H1 (cell line): ENCODE data around the gene CASTOR1. TPM values are rescaled to one million over a fixed set of nuclear protein-coding genes. Genes with fewer than 3 reads are reported as not detected.

ENCODE experiments used
- CTCF ChIA-PET: fragments of 300-600 bp; sonication (Branson Sonifier 250); formaldehyde crosslinking; loops from one replicate; lab custom pipeline; 2021; ENCODE audit not compliant: partially characterized antibody; lab: Charles Lee
- POLR2A ChIA-PET: fragments of 300-600 bp; sonication (Branson Sonifier 250); formaldehyde crosslinking; loops from one replicate; lab custom pipeline; 2021; ENCODE audit warnings: inconsistent platforms; ENCODE audit not compliant: partially characterized antibody; lab: Charles Lee
- DNase-seq, 2 experiments: peaks; one replicate each; pipeline versions ENCODE4 v3.0.0 to v3.0.0-alpha.2; 2010 to 2022; ENCODE audit warnings: low spot score in 2 of 2, low read depth in 1 of 2, mixed read lengths in 1 of 2
- FAIRE-seq: peaks from 2 replicates; lab custom pipeline; 2011; peaks lifted over from hg19 to GRCh38; lab: Jason Lieb, UNC
- H2AFZ ChIP-seq: 2 replicates; pipeline ENCODE4 v1.8.1; 2012; ENCODE audit warnings: low read length, inconsistent platforms
- H2AK5ac ChIP-seq: 2 replicates; pipeline ENCODE4 v1.6.1; 2013; ENCODE audit warnings: low read depth, low read length
- H2BK120ac ChIP-seq: replicated peaks from 2 replicates; pipeline ENCODE3; 2013; ENCODE audit warnings: low read depth, low read length, inconsistent platforms
- H2BK12ac ChIP-seq: 2 replicates; pipeline ENCODE4 v1.6.1; 2013; ENCODE audit warnings: low read depth, low read length
- H2BK15ac ChIP-seq: 2 replicates; pipeline ENCODE4 v1.6.1; 2013; ENCODE audit warnings: low read length
- H2BK20ac ChIP-seq: 2 replicates; pipeline ENCODE4 v1.6.1; 2013; ENCODE audit warnings: low read length
- H2BK5ac ChIP-seq: 2 replicates; pipeline ENCODE4 v1.6.1; 2013; ENCODE audit warnings: low read depth, low read length
- H3K14ac ChIP-seq: 2 replicates; pipeline ENCODE4 v1.6.1; 2013; ENCODE audit warnings: inconsistent platforms; ENCODE audit not compliant: insufficient read length
- H3K18ac ChIP-seq: 2 replicates; pipeline ENCODE4 v1.6.1; 2013; ENCODE audit warnings: low read length; ENCODE audit errors: extremely low read depth
- H3K23ac ChIP-seq: 2 replicates; pipeline ENCODE4 v1.6.1; 2013; ENCODE audit warnings: inconsistent platforms; ENCODE audit not compliant: insufficient read length
- H3K23me2 ChIP-seq: 2 replicates; pipeline ENCODE4 v1.6.1; 2013; ENCODE audit warnings: low read depth, low read length
- H3K27ac ChIP-seq: 2 replicates; pipeline ENCODE4 v1.6.1; 2011; ENCODE audit warnings: low read depth, low read length, inconsistent platforms
- H3K27me3 ChIP-seq, 4 experiments: replicated peaks in 1 of 4; 1 replicate in 1 of 4; 2 replicates in 3 of 4; pipeline versions ENCODE4 v1.6.1 to v1.8.1; 2011 to 2013; ENCODE audit warnings: low read length in 3 of 4, mild to moderate bottlenecking in 3 of 4, inconsistent platforms in 2 of 4, mixed read lengths in 2 of 4, moderate library complexity in 1 of 4; ENCODE audit not compliant: control insufficient read depth in 3 of 4, insufficient read depth in 3 of 4; ENCODE audit errors: extremely low read depth in 1 of 4
- H3K36me3 ChIP-seq, 4 experiments: 2 replicates each; pipeline versions ENCODE4 v1.6.1 to v1.8.1; 2011 to 2013; ENCODE audit warnings: mild to moderate bottlenecking in 4 of 4, low read length in 3 of 4, moderate library complexity in 2 of 4, control low read depth in 1 of 4, inconsistent platforms in 1 of 4; ENCODE audit not compliant: insufficient read depth in 4 of 4, control insufficient read depth in 2 of 4
- H3K4ac ChIP-seq: replicated peaks from 2 replicates; pipeline ENCODE3; 2013; ENCODE audit warnings: low read length, low read depth, mixed read lengths, inconsistent platforms; ENCODE audit not compliant: insufficient read length
- H3K4me1 ChIP-seq, 4 experiments: replicated peaks in 1 of 4; 1 replicate in 1 of 4; 2 replicates in 3 of 4; pipeline versions ENCODE4 v1.6.1 to v1.8.1; 2011 to 2013; ENCODE audit warnings: low read length in 3 of 4, inconsistent platforms in 2 of 4, mixed read lengths in 1 of 4; ENCODE audit not compliant: insufficient read depth in 4 of 4, control insufficient read depth in 3 of 4
- H3K4me2 ChIP-seq, 2 experiments: 2 replicates each; pipeline versions ENCODE4 v1.6.1 to v1.8.1; 2011 to 2013; ENCODE audit warnings: low read depth in 2 of 2, low read length in 2 of 2, control low read depth in 1 of 2, inconsistent platforms in 1 of 2, mild to moderate bottlenecking in 1 of 2; ENCODE audit not compliant: insufficient read depth in 1 of 2
- H3K4me3 ChIP-seq, 4 experiments: fragments of 200-600, 300-600 bp in 1 of 4; sonication (generic), shearing (Covaris generic), sonication (Bioruptor Twin) in 1 of 4; 2 replicates each; pipeline versions ENCODE4 v1.5.1 to v1.8.1; 2011 to 2016; ENCODE audit warnings: low read length in 4 of 4, low read depth in 3 of 4, control low read depth in 2 of 4, inconsistent platforms in 2 of 4, mild to moderate bottlenecking in 2 of 4, mixed read lengths in 1 of 4, moderate library complexity in 1 of 4; ENCODE audit not compliant: insufficient read depth in 2 of 4; ENCODE audit errors: extremely low read depth in 1 of 4
- H3K56ac ChIP-seq: replicated peaks from 2 replicates; pipeline ENCODE3; 2013; ENCODE audit warnings: low read depth, mild to moderate bottlenecking, mixed read lengths, low read length, inconsistent platforms; ENCODE audit not compliant: insufficient read length
- H3K79me1 ChIP-seq: 2 replicates; pipeline ENCODE4 v1.6.1; 2013; ENCODE audit warnings: low read depth, low read length, control low read depth
- H3K79me2 ChIP-seq, 2 experiments: 2 replicates each; pipeline versions ENCODE4 v1.6.1 to v1.8.1; 2012 to 2013; ENCODE audit warnings: low read length in 2 of 2, mild to moderate bottlenecking in 2 of 2, inconsistent platforms in 1 of 2; ENCODE audit not compliant: insufficient read depth in 2 of 2, control insufficient read depth in 1 of 2
- H3K9ac ChIP-seq, 4 experiments: replicated peaks in 1 of 4; 1 replicate in 1 of 4; 2 replicates in 3 of 4; pipeline versions ENCODE4 v1.6.1 to v1.8.1; 2011 to 2013; ENCODE audit warnings: low read depth in 3 of 4, low read length in 3 of 4, control low read depth in 2 of 4, mild to moderate bottlenecking in 2 of 4, moderate library complexity in 2 of 4, inconsistent platforms in 1 of 4; ENCODE audit errors: extremely low read depth in 1 of 4
- H3K9me3 ChIP-seq, 2 experiments: 2 replicates each; pipeline versions ENCODE4 v1.6.1 to v1.8.1; 2012 to 2013; ENCODE audit warnings: mild to moderate bottlenecking in 2 of 2, moderate library complexity in 2 of 2, control low read depth in 1 of 2, inconsistent platforms in 1 of 2, low read depth in 1 of 2, low read length in 1 of 2, mixed read lengths in 1 of 2; ENCODE audit not compliant: insufficient read depth in 2 of 2
- H4K20me1 ChIP-seq, 2 experiments: replicated peaks in 1 of 2; 2 replicates each; pipeline versions ENCODE3 to v1.8.1; 2011 to 2013; ENCODE audit warnings: inconsistent platforms in 2 of 2, low read length in 2 of 2, mild to moderate bottlenecking in 1 of 2; ENCODE audit not compliant: insufficient read depth in 2 of 2, control insufficient read depth in 1 of 2
- H4K5ac ChIP-seq: 2 replicates; pipeline ENCODE4 v1.6.1; 2013; ENCODE audit warnings: low read length, low read depth, mixed read lengths, inconsistent platforms; ENCODE audit not compliant: insufficient read length
- H4K8ac ChIP-seq: 2 replicates; pipeline ENCODE4 v1.8.0; 2013; ENCODE audit warnings: mild to moderate bottlenecking, moderate library complexity, low read length, inconsistent platforms; ENCODE audit not compliant: insufficient read depth; ENCODE audit errors: extremely low read depth
- H4K91ac ChIP-seq: replicated peaks from 2 replicates; pipeline ENCODE3; 2013; ENCODE audit warnings: low read length, mixed read lengths, inconsistent platforms; ENCODE audit not compliant: insufficient read length
- BCL11A ChIP-seq, 2 experiments: IDR thresholded peaks; one replicate each; pipeline ENCODE4 v1.6.1; 2011; ENCODE audit warnings: low read depth in 2 of 2, low read length in 2 of 2, mild to moderate bottlenecking in 2 of 2
- CBX8 ChIP-seq: fragments of 300-800, 300-1000 bp; sonication (generic); IDR thresholded peaks from 2 replicates; pipeline ENCODE4 v1.7.1; 2016; ENCODE audit warnings: low read depth, low read length, borderline replicate concordance
- CHD1 ChIP-seq: IDR thresholded peaks from 2 replicates; pipeline ENCODE4 v1.6.1; 2012; ENCODE audit warnings: low read depth, low read length, improper control_type of control experiment
- CHD2 ChIP-seq: IDR thresholded peaks from 2 replicates; pipeline ENCODE4 v1.6.1; 2012; ENCODE audit warnings: low read length, improper control_type of control experiment
- EZH2 ChIP-seq: fragments of 200-600 bp; sonication (generic); IDR thresholded peaks from 2 replicates; pipeline ENCODE4 v1.7.1; 2012; ENCODE audit warnings: low read depth, mild to moderate bottlenecking, moderate library complexity, low read length, inconsistent platforms; ENCODE audit not compliant: severe bottlenecking
- GTF2F1 ChIP-seq: IDR thresholded peaks from 2 replicates; pipeline ENCODE4 v1.6.1; 2012; ENCODE audit warnings: low read depth, low read length, improper control_type of control experiment, borderline replicate concordance
- JUND ChIP-seq: IDR thresholded peaks from 2 replicates; pipeline ENCODE4 v1.6.1; 2011; ENCODE audit warnings: mild to moderate bottlenecking, improper control_type of control experiment, low read length
- KDM5A ChIP-seq: fragments of 200-600 bp; IDR thresholded peaks from 2 replicates; pipeline ENCODE4 v1.7.1; 2012; ENCODE audit warnings: mild to moderate bottlenecking, low read length, inconsistent platforms, mixed read lengths
- MAFK ChIP-seq: IDR thresholded peaks from 2 replicates; pipeline ENCODE4 v1.6.1; 2012; ENCODE audit warnings: low read depth, mild to moderate bottlenecking, improper control_type of control experiment, low read length
- POLR2A ChIP-seq, 2 experiments: IDR thresholded peaks; 1 replicate in 1 of 2; 2 replicates in 1 of 2; pipeline ENCODE4 v1.6.1; 2011; ENCODE audit warnings: low read depth in 2 of 2, low read length in 2 of 2, mild to moderate bottlenecking in 2 of 2; ENCODE audit errors: control extremely low read depth in 1 of 2
- SP1 ChIP-seq: IDR thresholded peaks from 2 replicates; pipeline ENCODE4 v1.6.1; 2011; ENCODE audit warnings: low read depth, low read length
- SRF ChIP-seq: IDR thresholded peaks from 2 replicates; pipeline ENCODE4 v1.6.1; 2011; ENCODE audit warnings: mild to moderate bottlenecking, low read depth, low read length, moderate library complexity
- TAF1 ChIP-seq: IDR thresholded peaks from 2 replicates; pipeline ENCODE4 v1.6.1; 2011; ENCODE audit warnings: mild to moderate bottlenecking, low read depth, low read length
- TBP ChIP-seq: IDR thresholded peaks from 2 replicates; pipeline ENCODE4 v1.6.1; 2011; ENCODE audit warnings: low read depth, low read length, improper control_type of control experiment
- TCF12 ChIP-seq: IDR thresholded peaks from 2 replicates; pipeline ENCODE4 v1.6.1; 2011; ENCODE audit warnings: low read depth, mild to moderate bottlenecking, low read length
- ZNF274 ChIP-seq: IDR thresholded peaks from 2 replicates; pipeline ENCODE4 v1.7.0; 2012; ENCODE audit warnings: low read length, borderline replicate concordance; ENCODE audit errors: extremely low read depth
- WGBS, 2 experiments: shearing (Covaris generic) in 1 of 2; methylation state at CpG; one replicate each; pipeline versions ENCODE4 v1.1.6 to v1.1.7; 2013 to 2015; ENCODE audit warnings: low lambda C conversion rate in 2 of 2, mixed read lengths in 2 of 2, inconsistent platforms in 1 of 2, low coverage in 1 of 2, missing lambda C conversion rate in 1 of 2; ENCODE audit not compliant: insufficient replicate concordance in 2 of 2, insufficient coverage in 1 of 2, insufficient read length in 1 of 2; ENCODE audit errors: extremely low coverage in 1 of 2, missing lambda C conversion rate in 1 of 2; 5-methylcytosine and 5-hydroxymethylcytosine counted together
- polyA plus RNA-seq, 7 experiments: library from polyadenylated mRNA; depleted of rRNA in 3 of 7; stranded (reverse) in 5 of 7; unstranded in 2 of 7; fragments of >200 nt in 5 of 7; fragments of 200-250 nt in 2 of 7; gene quantifications; 1 replicate in 5 of 7; 2 replicates in 1 of 7; 4 replicates in 1 of 7; pipeline versions ENCODE4 v1.2.1 to v1.2.3, GENCODE V29; 2011 to 2013; ENCODE audit warnings: missing spikeins in 2 of 7, mixed read lengths in 2 of 7
- total RNA-seq: library from RNA; stranded (reverse); fragmentation: NEBNext Ultra II Directional; extraction: Animal tissue kit (Norgen Biotek cat#: 25700); gene quantifications from 2 replicates; pipeline ENCODE4 v1.2.1, GENCODE V29; 2021

The CASTOR1 gene
- total and polyA plus RNA-seq, 2 of the 8 experiments (the other 6 are each of a cell fraction or from before 2014, with no cell fraction given): 10.3 to 36.0 TPM

DNA sequence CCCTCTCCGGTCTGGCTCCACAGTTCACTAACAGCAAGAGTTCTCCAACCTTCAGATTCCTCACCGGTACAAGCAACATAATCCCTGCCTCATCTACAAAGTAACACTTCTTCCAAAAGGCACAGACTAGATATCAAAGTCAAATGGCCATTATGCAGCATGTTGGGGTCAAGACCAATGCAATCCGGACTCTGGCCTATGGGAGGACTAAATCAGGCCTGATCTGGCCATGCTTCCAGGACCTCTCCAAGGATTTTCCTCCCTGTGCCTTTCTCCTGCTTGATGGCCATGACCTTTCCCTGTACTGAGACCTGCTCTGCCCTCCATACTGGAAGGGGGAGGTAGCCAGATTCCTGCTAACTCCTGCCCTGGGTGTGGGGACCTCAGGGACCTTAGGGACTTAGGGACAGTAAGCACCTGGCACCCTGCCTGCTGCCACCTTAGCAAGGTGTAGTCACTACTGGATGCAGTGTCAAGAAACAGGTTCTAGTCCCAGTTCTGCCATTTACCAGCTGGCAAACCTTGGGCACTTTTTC, 30.8 kb upstream of the CASTOR1 start:
- H3K79me2 ChIP-seq: no peaks in the 10 kb centered on the region
- peaks cover 3% of the 10 kb centered on the region; the same call in 1 of the 2 replicates for H3K79me1 ChIP-seq
- H3K4me1 ChIP-seq: no peaks in the 10 kb centered on the region; a peak in 2 of 7 replicates
- WGBS, 2 experiments: 89% methylated on average over 3 of the region's 3 CpGs; no CpG with 5 or more reads in 1 of the 2 experiments
- peaks cover 0 to 4% of the 10 kb centered on the region in 2 experiments for H4K20me1 ChIP-seq
- no peak overlapping the region for H3K18ac ChIP-seq
- H3K23ac ChIP-seq: no peak overlapping the region
- no peak overlapping the region for H2BK120ac ChIP-seq
- H3K27me3 ChIP-seq: no peaks in the 10 kb centered on the region
- no peak overlapping the region for H3K56ac ChIP-seq
- H2BK5ac ChIP-seq: no peak overlapping the region; the same call in 1 of the 2 replicates
- H3K36me3 ChIP-seq: no peaks in the 10 kb centered on the region
- no peak overlapping the region for H2BK15ac ChIP-seq
- no peak overlapping the region for H3K14ac ChIP-seq
- no peak overlapping the region for H2BK20ac ChIP-seq
- CTCF ChIA-PET: interaction anchor here (0.6 to 20.1 kb wide), 5 partner anchors 10 to 887 kb away, joined by 4 to 203 read pairs (median 5); partner anchors contain the start of gene CASTOR1
- FAIRE-seq (no peak), DNase-seq (no peak)
- no peak overlapping the region for H3K4ac ChIP-seq
- no peaks in the 10 kb centered on the region for H3K23me2 ChIP-seq
- no peak overlapping the region for H4K8ac ChIP-seq
- H3K27ac ChIP-seq: no peak overlapping the region
- no peak overlapping the region for H3K9ac ChIP-seq
- H3K4me2 ChIP-seq: no peak overlapping the region
- H3K9me3 ChIP-seq: no peaks in the 10 kb centered on the region
- no peak overlapping the region for H3K4me3 ChIP-seq
- H4K5ac ChIP-seq: no peak overlapping the region
- no peak overlapping the region for H2AFZ ChIP-seq
- no peak overlapping the region for H4K91ac ChIP-seq
- no peak overlapping the region for H2BK12ac ChIP-seq
- POLR2A ChIA-PET: no interaction called here
- H2AK5ac ChIP-seq: no peak overlapping the region
- TF ChIP-seq SP1: no peak
- TF ChIP-seq CBX8: no peak
- no peak for TF ChIP-seq TAF1
- no peak for TF ChIP-seq TBP
- no peak for TF ChIP-seq TCF12
- TF ChIP-seq KDM5A: no peak
- no peak for TF ChIP-seq POLR2A (IDR thresholded peaks at IDR 0.05; ENCODE audit: control extremely low read depth in 1 of 2, low read depth in 2 of 2, low read length in 2 of 2)
- TF ChIP-seq ZNF274: no peak
- TF ChIP-seq GTF2F1: no peak
- no peak for TF ChIP-seq MAFK
- no peak for TF ChIP-seq SRF
- no peak for TF ChIP-seq JUND
- no peak for TF ChIP-seq EZH2
- TF ChIP-seq CHD1: no peak
- no peak for TF ChIP-seq BCL11A (IDR thresholded peaks at IDR 0.05; ENCODE audit: low read depth in 2 of 2, low read length in 2 of 2)
- TF ChIP-seq CHD2: no peak
